ENCODE results near the gene CCDC33. TPM values are rescaled to one million over a fixed set of nuclear protein-coding genes. Genes with fewer than 3 reads are reported as not detected.

CCDC33 gene
- total RNA-seq, 2 donors from 2014 or later = 1.5 TPM; not detected in 1

GRCh38 chr15:74376226-74376625, 140.1 kb downstream of the CCDC33 start:
- H3K4me3 ChIP-seq = no peak overlapping the region

GRCh38 chr15:74376825-74377581, 140.9 kb downstream of the CCDC33 start:
- Histone ChIP-seq H3K27me3 (replicated peaks; ENCODE audit: insufficient read depth) (no peaks in the 10 kb centered on the region), H3K9me3 (no peaks in the 10 kb centered on the region), H3K36me3 (no peaks in the 10 kb centered on the region), H3K27ac (no peak overlapping the region), H3K4me1 (replicated peaks) (no peaks in the 10 kb centered on the region), H3K4me3 (no peak overlapping the region)
- 72% methylated on average over 6 of the region's 6 CpGs for WGBS
- DNase-seq (ENCODE audit: low spot score) = no peak
- TF ChIP-seq POLR2AphosphoS5 (IDR thresholded peaks at IDR 0.05) = no peak
- TF ChIP-seq POLR2A (IDR thresholded peaks at IDR 0.05) = no peak
- no peak for TF ChIP-seq CTCF (IDR thresholded peaks at IDR 0.05)
- intact Hi-C loops (cut with DNase I) = loop anchor here (10.0 kb wide), 2 partner anchors 388 to 578 kb away; partner anchors contain the start of gene RPP25

More at GRCh38 chr15:74376226-74376625, 140.1 kb downstream of the CCDC33 start:
- intact Hi-C loops (cut with DNase I) = loop anchor here (10.0 kb wide), 2 partner anchors 389 to 579 kb away; partner anchors contain the start of gene RPP25
- Histone ChIP-seq H3K27me3 (replicated peaks; ENCODE audit: insufficient read depth) (no peaks in the 10 kb centered on the region), H3K4me1 (replicated peaks) (no peaks in the 10 kb centered on the region), H3K27ac (no peak overlapping the region), H3K36me3 (no peaks in the 10 kb centered on the region), H3K9me3 (no peaks in the 10 kb centered on the region)
- WGBS = 70% methylated on average over 1 of the region's 1 CpG
- no peak for TF ChIP-seq CTCF (IDR thresholded peaks at IDR 0.05)
- DNase-seq (ENCODE audit: low spot score) = no peak

- H3K4me1 ChIP-seq (replicated peaks) = no peaks in the 10 kb centered on the region
- no peak overlapping the region for H3K4me3 ChIP-seq
- 72% methylated on average over 15 of the region's 15 CpGs for WGBS
- intact Hi-C loops (cut with DNase I) = loop anchor here (10.0 kb wide), 2 partner anchors 387 to 577 kb away; partner anchors contain the start of gene RPP25
- no peak for DNase-seq (ENCODE audit: low spot score)
- H3K27me3 ChIP-seq (replicated peaks; ENCODE audit: insufficient read depth) = no peaks in the 10 kb centered on the region
- H3K9me3 ChIP-seq = no peaks in the 10 kb centered on the region
- TF ChIP-seq POLR2AphosphoS5 (IDR thresholded peaks at IDR 0.05) (no peak), POLR2A (IDR thresholded peaks at IDR 0.05) (no peak), CTCF (IDR thresholded peaks at IDR 0.05) (no peak)
- no peaks in the 10 kb centered on the region for H3K36me3 ChIP-seq
- H3K27ac ChIP-seq = no peak overlapping the region
These were observed 142.0 kb downstream of the CCDC33 start for GRCh38 chr15:74377831-74378766.

- no peak for TF ChIP-seq CTCF (IDR thresholded peaks at IDR 0.05)
- TF ChIP-seq POLR2A (IDR thresholded peaks at IDR 0.05) = no peak
- TF ChIP-seq POLR2AphosphoS5 (IDR thresholded peaks at IDR 0.05) = no peak
- intact Hi-C loops (cut with DNase I) = loop anchor here (10.0 kb wide), 2 partner anchors 386 to 576 kb away; partner anchors contain the start of gene RPP25
- DNase-seq (ENCODE audit: low spot score) = no peak
- H3K4me1 ChIP-seq (replicated peaks) = no peaks in the 10 kb centered on the region
- H3K27me3 ChIP-seq (replicated peaks; ENCODE audit: insufficient read depth) = no peaks in the 10 kb centered on the region
- H3K27ac ChIP-seq = no peak overlapping the region
- no peaks in the 10 kb centered on the region for H3K9me3 ChIP-seq
- no peak overlapping the region for H3K4me3 ChIP-seq
- WGBS = 47% methylated on average over 9 of the region's 9 CpGs
- no peaks in the 10 kb centered on the region for H3K36me3 ChIP-seq
These were observed 142.7 kb downstream of the CCDC33 start for GRCh38 chr15:74378848-74379247.
